OCI-LY1 (cell line): ENCODE results near the gene YWHAQ.

Experiments
- H2AFZ ChIP-seq: fragments of 200-600 bp; sonication (generic), shearing (Covaris generic); 2 replicates; pipeline ENCODE4 v1.6.0; 2014; ENCODE audit warnings: antibody characterized with exemption, mild to moderate bottlenecking, low read length
- H3F3A ChIP-seq: fragments of 200-600 bp; sonication (generic), shearing (Covaris generic); 2 replicates; pipeline ENCODE4 v1.6.0; 2014; ENCODE audit warnings: mild to moderate bottlenecking, antibody characterized with exemption, low read length, moderate library complexity; ENCODE audit not compliant: insufficient read depth
- H3K27ac ChIP-seq: fragments of 200-600 bp; sonication (generic); 2 replicates; pipeline ENCODE4 v1.5.1; 2014; ENCODE audit warnings: low read length, mixed run types, mild to moderate bottlenecking, low read depth; ENCODE audit not compliant: poor library complexity, severe bottlenecking
- H3K27me3 ChIP-seq: fragments of 200-600 bp; sonication (generic); 2 replicates; pipeline ENCODE4 v1.6.0; 2014; ENCODE audit warnings: antibody characterized with exemption, mild to moderate bottlenecking, low read length, moderate library complexity; ENCODE audit not compliant: insufficient read depth
- H3K36me3 ChIP-seq: fragments of 200-600 bp; sonication (generic); 2 replicates; pipeline ENCODE4 v1.6.1; 2014; ENCODE audit warnings: mild to moderate bottlenecking, antibody characterized with exemption, low read length, moderate library complexity, mixed read lengths; ENCODE audit not compliant: insufficient read depth
- H3K4me1 ChIP-seq: fragments of 200-600 bp; sonication (generic); 2 replicates; pipeline ENCODE4 v1.5.1; 2014; ENCODE audit warnings: mild to moderate bottlenecking, low read length, moderate library complexity; ENCODE audit not compliant: insufficient read depth, severe bottlenecking
- H3K4me2 ChIP-seq: fragments of 200-600 bp; sonication (generic), shearing (Covaris generic); 2 replicates; pipeline ENCODE4 v1.6.1; 2014; ENCODE audit warnings: low read length
- H3K4me3 ChIP-seq: fragments of 200-600 bp; sonication (generic); 2 replicates; pipeline ENCODE4 v1.5.1; 2014; ENCODE audit warnings: low read length, low read depth, mild to moderate bottlenecking, mixed read lengths; ENCODE audit not compliant: poor library complexity, severe bottlenecking
- H3K79me2 ChIP-seq: fragments of 200-600 bp; shearing (Covaris generic); 2 replicates; pipeline ENCODE4 v1.6.1; 2016; ENCODE audit warnings: mixed run types, low read length, mixed read lengths; ENCODE audit not compliant: insufficient read depth
- H3K9ac ChIP-seq: fragments of 200-600 bp; sonication (generic), shearing (Covaris generic); 2 replicates; pipeline ENCODE4 v1.6.1; 2014; ENCODE audit warnings: mild to moderate bottlenecking, low read length, mixed read lengths
- H3K9me2 ChIP-seq: fragments of 200-600 bp; sonication (generic), shearing (Covaris generic); 2 replicates; pipeline ENCODE4 v1.6.1; 2014; ENCODE audit warnings: low read depth, mild to moderate bottlenecking, low read length, mixed read lengths
- H3K9me3 ChIP-seq: fragments of 200-600 bp; shearing (Covaris generic); 2 replicates; pipeline ENCODE4 v1.6.1; 2014; ENCODE audit warnings: low read length, mixed read lengths
- H4K20me1 ChIP-seq: fragments of 200-600 bp; sonication (generic), shearing (Covaris generic); 2 replicates; pipeline ENCODE4 v1.6.0; 2016; ENCODE audit warnings: mild to moderate bottlenecking, low read length; ENCODE audit not compliant: insufficient read depth
- CTCF ChIP-seq: fragments of 200-600 bp; sonication (generic), shearing (Covaris generic); IDR thresholded peaks from 2 replicates; pipeline ENCODE4 v1.5.1; 2017; ENCODE audit warnings: mild to moderate bottlenecking, antibody characterized with exemption, low read length, moderate library complexity, mixed read lengths
- EZH2 ChIP-seq: fragments of 200-600 bp; sonication (generic), shearing (Covaris generic); IDR thresholded peaks from 2 replicates; pipeline ENCODE4 v1.8.0; 2017; ENCODE audit warnings: borderline replicate concordance, mixed run types, mild to moderate bottlenecking, antibody characterized with exemption, low read length, moderate library complexity, mixed read lengths

The YWHAQ gene

GRCh38 chr2:9602412-9602811 lies 28.4 kb downstream of the YWHAQ start:
- Histone ChIP-seq H3F3A (no peaks in the 10 kb centered on the region), H3K79me2 (peaks cover 80% of the 10 kb centered on the region), H3K27ac (no peak overlapping the region), H3K36me3 (peaks cover 57% of the 10 kb centered on the region), H3K9me3 (peaks cover 9% of the 10 kb centered on the region), H3K27me3 (no peaks in the 10 kb centered on the region), H4K20me1 (no peaks in the 10 kb centered on the region), H3K4me2 (no peak overlapping the region), H3K4me1 (peaks cover 1% of the 10 kb centered on the region), H3K9ac (no peak overlapping the region), H3K4me3 (no peak overlapping the region), H3K9me2 (no peaks in the 10 kb centered on the region), H2AFZ (no peak overlapping the region)
- TF ChIP-seq EZH2 (no peak), CTCF (no peak)

DNA sequence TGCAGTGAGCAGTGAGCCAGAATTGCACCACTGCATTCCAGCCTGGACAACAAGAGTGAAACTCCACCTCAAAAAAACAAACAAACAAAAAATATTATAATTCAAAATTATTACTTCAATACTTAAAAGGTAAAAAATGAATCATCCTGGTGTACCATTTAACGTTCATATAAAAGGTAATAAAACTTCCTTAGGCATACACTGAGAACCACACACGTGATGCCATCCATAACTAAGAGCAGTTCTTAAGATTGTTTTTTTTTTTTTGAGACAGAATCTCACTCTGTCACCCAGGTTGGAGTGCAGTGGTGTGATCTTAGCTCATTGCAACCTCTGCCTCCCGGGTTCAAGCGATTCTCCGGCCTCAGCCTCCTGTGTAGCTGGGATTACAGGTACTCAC lies 29.4 kb downstream of the YWHAQ start:
- Histone ChIP-seq H3K9me3 (peaks cover 9% of the 10 kb centered on the region), H4K20me1 (no peaks in the 10 kb centered on the region), H3K9me2 (no peaks in the 10 kb centered on the region), H3K27me3 (no peaks in the 10 kb centered on the region), H3K4me3 (no peak overlapping the region), H3K4me1 (peaks cover 6% of the 10 kb centered on the region), H3K79me2 (peaks cover 86% of the 10 kb centered on the region), H3K36me3 (peaks cover 63% of the 10 kb centered on the region), H3K27ac (no peak overlapping the region), H3K9ac (no peak overlapping the region), H3K4me2 (no peak overlapping the region), H2AFZ (no peak overlapping the region), H3F3A (no peaks in the 10 kb centered on the region)
- TF ChIP-seq EZH2: no peak
- TF ChIP-seq CTCF: no peak

GRCh38 chr2:9599430-9599829 lies 31.4 kb downstream of the YWHAQ start:
- Histone ChIP-seq H3K36me3 (peaks cover 60% of the 10 kb centered on the region), H3K27ac (no peak overlapping the region), H3K4me3 (no peak overlapping the region), H3K27me3 (no peaks in the 10 kb centered on the region), H3K9me2 (no peaks in the 10 kb centered on the region), H3F3A (no peaks in the 10 kb centered on the region), H3K9me3 (peaks cover 9% of the 10 kb centered on the region), H3K79me2 (peaks cover 87% of the 10 kb centered on the region), H2AFZ (no peak overlapping the region), H3K4me1 (peaks cover 6% of the 10 kb centered on the region), H4K20me1 (no peaks in the 10 kb centered on the region), H3K4me2 (no peak overlapping the region), H3K9ac (no peak overlapping the region)
- no peak for TF ChIP-seq CTCF
- TF ChIP-seq EZH2: no peak
